NCI-H1694 treated with DMSO at 0.1 percent for 48 hours (cell line): Measurements from ENCODE around the gene CRTC3.
"Not testable (repeated sequence)": the region's sequence is repeated elsewhere in the genome, so short reads cannot be mapped to it uniquely, and the experiment has no call there.

ENCODE experiments used
- DNase-seq: peaks from one replicate; lab custom pipeline; 2025; lab: John Stamatoyannopoulos, UW

Gene CRTC3

GRCh38 chr15:90650956-90651689, 121.4 kb downstream of the CRTC3 start:
- no peak for DNase-seq

- no peak for DNase-seq
Measured at GRCh38 chr15:90654233-90655136, 124.8 kb downstream of the CRTC3 start.

GRCh38 chr15:90657520-90658172, 127.9 kb downstream of the CRTC3 start:
- DNase-seq = not testable (repeated sequence)

- DNase-seq = no peak
Measured at GRCh38 chr15:90659481-90659880, 129.8 kb downstream of the CRTC3 start.

GRCh38 chr15:90660195-90660998, 130.7 kb downstream of the CRTC3 start:
- DNase-seq = no peak

- DNase-seq = not testable (repeated sequence)
Measured at GRCh38 chr15:90660999-90661330, 131.2 kb downstream of the CRTC3 start.

GRCh38 chr15:90664081-90664461, 134.3 kb downstream of the CRTC3 start:
- not testable (repeated sequence) for DNase-seq

- DNase-seq = no peak
Measured at GRCh38 chr15:90664650-90665287, 135.0 kb downstream of the CRTC3 start.

GRCh38 chr15:90665288-90666134, 135.8 kb downstream of the CRTC3 start:
- no peak for DNase-seq

- DNase-seq = no peak
Measured at GRCh38 chr15:90666135-90666909, 136.6 kb downstream of the CRTC3 start.

- DNase-seq = no peak
Measured at GRCh38 chr15:90667073-90667754, 137.5 kb downstream of the CRTC3 start.

- DNase-seq = not testable (repeated sequence)
Measured at GRCh38 chr15:90667755-90668345, 138.1 kb downstream of the CRTC3 start.

- not testable (repeated sequence) for DNase-seq
Measured at GRCh38 chr15:90670631-90671030, 140.9 kb downstream of the CRTC3 start.

GRCh38 chr15:90671216-90671615, 141.5 kb downstream of the CRTC3 start:
- no peak for DNase-seq

- DNase-seq = not testable (repeated sequence)
Measured at GRCh38 chr15:90673357-90673756, 143.6 kb downstream of the CRTC3 start.

- no peak for DNase-seq
Measured at GRCh38 chr15:90674476-90674875, 144.8 kb downstream of the CRTC3 start.

GRCh38 chr15:90675464-90675863, 145.7 kb downstream of the CRTC3 start:
- DNase-seq = no peak
